Testis (tissue), 3 donors: ENCODE measurements around the gene ABHD17A. TPM values are rescaled to one million over a fixed set of nuclear protein-coding genes. Genes with fewer than 3 reads are reported as not detected.
A peak's percentile ranks its signal among the peaks of the same experiment; 100 is the strongest.
"Not testable (repeated sequence)": the region's sequence is repeated elsewhere in the genome, so short reads cannot be mapped to it uniquely, and the experiment has no call there.

ENCODE experiments used
- DNase-seq: peaks from one replicate; pipeline ENCODE4 v3.0.0-alpha.2; 2019
- H3K27ac ChIP-seq, 2 donors: fragments of 200-600 bp; sonication (generic); one replicate each; pipeline ENCODE4 v1.5.1; 2019
- H3K27me3 ChIP-seq: fragments of 200-600 bp; sonication (generic); one replicate; pipeline ENCODE4 v1.5.1; 2019
- H3K36me3 ChIP-seq: fragments of 200-600 bp; sonication (generic); one replicate; pipeline ENCODE4 v1.5.1; 2017; ENCODE audit warnings: low read depth; ENCODE audit errors: missing control alignments
- H3K4me1 ChIP-seq: fragments of 200-600 bp; sonication (generic); one replicate; pipeline ENCODE4 v1.5.1; 2019
- H3K4me3 ChIP-seq, 2 donors: fragments of 200-600 bp; sonication (generic); one replicate each; pipeline ENCODE4 v1.5.1; 2017 to 2019
- H3K9me3 ChIP-seq: fragments of 200-600 bp; sonication (generic); one replicate; pipeline ENCODE4 v1.5.1; 2017
- POLR2A ChIP-seq: fragments of 450-650 bp; IDR thresholded peaks from one replicate; pipeline ENCODE4 v1.6.1; 2017; ENCODE audit warnings: antibody characterized with exemption, mild to moderate bottlenecking, moderate library complexity
- WGBS, 2 donors: methylation state at CpG; one replicate each; pipeline ENCODE4 v1.1.5; 2018; 5-methylcytosine and 5-hydroxymethylcytosine counted together
- intact Hi-C: fragments of 100-400 bp; cut with DNase I; formaldehyde crosslinking; loops from one replicate; pipeline ENCODE4 v1.15.1; 2023; ENCODE audit warnings: low total_unique reads
- polyA plus RNA-seq: library from polyadenylated mRNA; stranded (reverse); fragments of 350-450 nt; fragmentation: Illumina TruSeq; extraction: RNeasy Lipid Tissue Mini Kit (QIAGEN cat#74804); gene quantifications from one replicate; pipeline ENCODE4 v1.2.3, GENCODE V29; 2014; ENCODE audit warnings: low read depth, low replicate concordance; ENCODE audit not compliant: insufficient read depth
- total RNA-seq, 2 donors: library from RNA; depleted of rRNA; stranded (reverse); fragments of >200 nt; gene quantifications; one replicate each; pipeline ENCODE4 v1.2.3, GENCODE V29; 2016
- TF ChIP-seq, protein P1 (sequence below), 3 experiments: fragments of 450-650 bp in 2 of 3; fragments of 200-600 bp in 1 of 3; sonication (generic) in 1 of 3; IDR thresholded peaks; one replicate each; pipeline ENCODE4 v1.5.1; 2016 to 2019; ENCODE audit warnings: antibody characterized with exemption in 3 of 3, mild to moderate bottlenecking in 2 of 3, moderate library complexity in 1 of 3

ABHD17A gene
- total and polyA plus RNA-seq, 3 donors from 2014 or later = 51.1 to 140 (median 127) TPM

DNA sequence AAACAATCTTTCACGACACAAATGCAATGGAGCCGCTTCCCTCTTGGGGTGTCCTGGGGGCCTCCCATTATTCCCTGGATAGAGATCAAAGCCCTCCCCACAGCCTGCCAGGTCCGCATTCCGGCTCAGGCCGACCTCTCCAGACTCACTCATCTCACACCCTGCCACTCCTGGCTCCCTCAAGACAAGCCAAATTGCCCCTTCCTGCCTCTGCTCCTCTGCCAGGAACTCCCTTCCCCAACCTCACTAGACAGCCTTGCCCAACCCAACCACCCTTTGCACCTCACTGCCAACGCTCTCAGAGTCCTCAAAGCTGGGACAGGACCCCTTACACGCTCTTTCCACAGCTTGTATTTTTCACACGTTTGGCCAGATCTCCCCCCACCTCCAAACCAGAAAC is 1.5 kb downstream of the ABHD17A start:
- TF ChIP-seq, protein P1, sequence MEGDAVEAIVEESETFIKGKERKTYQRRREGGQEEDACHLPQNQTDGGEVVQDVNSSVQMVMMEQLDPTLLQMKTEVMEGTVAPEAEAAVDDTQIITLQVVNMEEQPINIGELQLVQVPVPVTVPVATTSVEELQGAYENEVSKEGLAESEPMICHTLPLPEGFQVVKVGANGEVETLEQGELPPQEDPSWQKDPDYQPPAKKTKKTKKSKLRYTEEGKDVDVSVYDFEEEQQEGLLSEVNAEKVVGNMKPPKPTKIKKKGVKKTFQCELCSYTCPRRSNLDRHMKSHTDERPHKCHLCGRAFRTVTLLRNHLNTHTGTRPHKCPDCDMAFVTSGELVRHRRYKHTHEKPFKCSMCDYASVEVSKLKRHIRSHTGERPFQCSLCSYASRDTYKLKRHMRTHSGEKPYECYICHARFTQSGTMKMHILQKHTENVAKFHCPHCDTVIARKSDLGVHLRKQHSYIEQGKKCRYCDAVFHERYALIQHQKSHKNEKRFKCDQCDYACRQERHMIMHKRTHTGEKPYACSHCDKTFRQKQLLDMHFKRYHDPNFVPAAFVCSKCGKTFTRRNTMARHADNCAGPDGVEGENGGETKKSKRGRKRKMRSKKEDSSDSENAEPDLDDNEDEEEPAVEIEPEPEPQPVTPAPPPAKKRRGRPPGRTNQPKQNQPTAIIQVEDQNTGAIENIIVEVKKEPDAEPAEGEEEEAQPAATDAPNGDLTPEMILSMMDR (IDR thresholded peaks at IDR 0.05) = no peak
- no peak for TF ChIP-seq POLR2A
- Histone ChIP-seq H3K27me3 (no peaks in the 10 kb centered on the region), H3K27ac (peak overlapping the region; percentile 11 to 85), H3K36me3 (no peaks in the 10 kb centered on the region), H3K9me3 (no peaks in the 10 kb centered on the region), H3K4me1 (peaks cover 36% of the 10 kb centered on the region), H3K4me3 (peak overlapping the region in 1 of 2 donors; percentile 89)
- no peak for DNase-seq
- intact Hi-C loops = no loop called here
- 32 to 41% methylated on average over 8 of the region's 8 CpGs for WGBS, 2 donors

DNA sequence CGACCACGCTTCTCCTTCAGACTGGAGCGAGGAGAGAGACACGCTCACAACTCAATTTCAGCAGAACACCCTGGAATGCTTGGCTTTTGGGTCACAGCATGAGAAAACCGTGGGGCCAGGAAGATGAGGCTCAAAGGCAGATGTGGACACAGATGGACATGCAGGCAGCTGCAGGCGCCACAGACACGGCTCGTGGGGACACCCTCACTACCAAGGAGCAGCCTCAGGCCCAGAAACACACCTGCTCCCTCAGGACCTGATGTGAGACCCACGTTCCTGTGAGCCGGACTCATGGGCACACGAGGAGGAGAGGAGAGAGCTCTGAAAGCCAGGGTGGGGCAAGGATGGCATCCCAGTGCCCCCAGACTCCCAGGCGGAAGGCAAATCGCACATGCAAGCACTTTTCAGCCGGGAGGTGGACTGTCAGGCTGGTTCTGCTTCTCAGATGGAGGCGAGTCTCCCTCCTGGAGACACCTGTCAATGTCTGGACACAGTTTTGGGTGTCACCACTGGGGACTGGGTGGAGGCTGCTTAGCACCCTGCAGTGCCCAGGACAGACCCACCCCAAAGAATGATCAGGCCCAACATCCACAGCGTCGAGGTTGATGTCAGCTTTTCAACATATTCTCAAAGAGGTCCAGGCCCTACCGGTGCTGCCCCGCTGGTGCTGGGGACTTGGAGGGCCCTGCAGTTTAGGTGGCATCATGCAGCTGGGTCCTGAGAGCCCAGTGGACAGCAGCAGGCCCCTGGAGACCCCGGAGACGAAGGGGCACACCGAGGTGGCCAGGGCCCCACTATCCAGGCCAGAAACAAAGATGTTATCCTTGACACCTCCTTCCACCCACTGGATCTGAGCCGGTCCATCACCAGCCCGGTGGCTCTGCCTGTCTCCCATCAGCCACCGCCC is 2.3 kb downstream of the ABHD17A start:
- no peak for TF ChIP-seq POLR2A
- TF ChIP-seq, protein P1 (IDR thresholded peaks at IDR 0.05) = no peak
- intact Hi-C loops = no loop called here
- WGBS, 2 donors = 74 to 76% methylated on average over 12 to 23 of the region's 25 CpGs
- Histone ChIP-seq H3K4me3 (no peak overlapping the region), H3K27ac (peak overlapping the region in 1 of 2 donors; percentile 11), H3K27me3 (no peaks in the 10 kb centered on the region), H3K36me3 (no peaks in the 10 kb centered on the region), H3K4me1 (peaks cover 33% of the 10 kb centered on the region), H3K9me3 (no peaks in the 10 kb centered on the region)
- no peak for DNase-seq

DNA sequence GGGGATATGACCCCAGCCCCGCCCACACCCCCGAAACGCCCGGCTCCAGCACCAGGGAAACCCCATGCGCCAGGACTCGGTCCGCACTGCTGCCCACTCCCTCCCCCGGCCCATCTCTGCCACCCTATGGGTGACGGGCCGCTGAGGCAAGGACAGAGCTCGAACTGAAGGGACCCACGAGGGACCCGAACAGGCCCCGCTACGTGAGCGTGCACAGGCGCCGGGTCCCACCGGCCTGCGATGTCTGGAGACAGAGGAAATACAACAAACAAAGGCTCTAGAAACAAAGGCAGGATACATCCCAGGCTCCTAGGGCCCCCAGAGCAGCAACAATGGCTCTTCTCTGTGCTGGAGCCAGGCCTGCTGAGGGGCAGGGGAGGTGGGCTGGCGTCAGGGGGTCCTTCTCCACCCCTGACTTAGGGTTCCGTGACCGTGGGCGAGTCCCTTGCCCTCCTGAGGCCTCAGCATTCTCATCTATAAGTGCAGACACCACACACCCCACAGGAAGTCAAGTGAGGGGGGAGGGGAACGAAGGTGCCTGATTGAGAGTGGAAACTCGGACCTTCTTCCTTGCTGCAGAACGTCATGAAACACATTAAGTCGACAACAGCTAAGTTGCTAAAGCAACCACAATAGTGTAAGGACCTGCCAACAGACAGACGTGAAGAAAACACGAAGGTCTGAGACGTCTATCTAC is 3.1 kb downstream of the ABHD17A start:
- intact Hi-C loops = no loop called here
- Histone ChIP-seq H3K4me3 (no peak overlapping the region), H3K9me3 (no peaks in the 10 kb centered on the region), H3K36me3 (no peaks in the 10 kb centered on the region), H3K27ac (no peak overlapping the region), H3K4me1 (peaks cover 27% of the 10 kb centered on the region), H3K27me3 (no peaks in the 10 kb centered on the region)
- DNase-seq = no peak
- TF ChIP-seq, protein P1 (IDR thresholded peaks at IDR 0.05) = no peak
- no peak for TF ChIP-seq POLR2A
- WGBS, 2 donors = 61 to 77% methylated on average over 31 of the region's 31 CpGs

DNA sequence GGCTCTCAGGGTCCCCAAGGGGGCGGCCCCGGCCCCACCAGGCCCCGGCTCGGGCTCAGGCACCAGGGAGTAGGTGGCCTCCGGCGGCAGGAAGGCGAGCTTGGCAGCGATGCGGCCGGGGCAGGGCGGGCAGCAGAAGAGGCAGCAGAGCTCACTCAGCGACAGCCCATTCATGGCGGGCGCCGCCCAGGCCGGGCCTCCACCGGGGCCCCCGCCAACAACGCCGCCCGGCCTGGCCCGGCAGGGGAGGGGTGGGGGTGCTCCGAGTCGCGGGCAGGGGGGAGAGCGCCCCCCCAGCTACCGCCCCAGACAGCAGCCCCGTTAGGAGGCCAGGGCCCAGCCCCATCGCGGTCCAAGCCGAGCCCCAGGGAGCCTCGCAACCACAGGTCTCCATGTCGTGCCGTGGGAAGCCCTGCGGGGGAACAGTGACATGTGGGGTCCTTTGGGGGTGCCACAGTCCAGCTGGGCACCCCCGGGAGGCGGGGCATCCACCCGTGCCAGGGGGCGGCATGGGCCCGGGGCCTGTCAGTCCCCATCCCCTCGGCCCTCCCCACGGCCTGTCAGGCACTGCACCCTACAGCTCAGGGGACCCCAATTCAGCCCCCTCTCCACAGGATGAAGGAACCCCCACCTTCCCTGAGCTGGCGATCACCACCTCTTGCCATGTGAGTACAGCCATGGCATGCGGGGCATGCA is 3.8 kb downstream of the ABHD17A start:
- H3K4me3 ChIP-seq, H3K27me3 ChIP-seq, intact Hi-C loops, DNase-seq, H3K27ac ChIP-seq, H3K9me3 ChIP-seq, H3K36me3 ChIP-seq: not testable (repeated sequence)
- H3K4me1 ChIP-seq = peaks cover 25% of the 10 kb centered on the region
- 68 to 89% methylated on average over 2 to 21 of the region's 44 CpGs for WGBS, 2 donors
